Brain pericyte (primary cell): ENCODE results near the gene BICRAL.
A peak's percentile ranks its signal among the peaks of the same experiment; 100 is the strongest.
"Not testable (repeated sequence)": the region's sequence is repeated elsewhere in the genome, so short reads cannot be mapped to it uniquely, and the experiment has no call there.

Experiments
- DNase-seq: peaks from one replicate; pipeline ENCODE4 v3.0.0-alpha.2; 2012; ENCODE audit warnings: low read depth, low spot score

The BICRAL gene

GRCh38 chr6:42834056-42834455 lies 52.2 kb downstream of the BICRAL start:
- no peak for DNase-seq

GRCh38 chr6:42841844-42842584 lies 60.2 kb downstream of the BICRAL start:
- DNase-seq = no peak

DNA sequence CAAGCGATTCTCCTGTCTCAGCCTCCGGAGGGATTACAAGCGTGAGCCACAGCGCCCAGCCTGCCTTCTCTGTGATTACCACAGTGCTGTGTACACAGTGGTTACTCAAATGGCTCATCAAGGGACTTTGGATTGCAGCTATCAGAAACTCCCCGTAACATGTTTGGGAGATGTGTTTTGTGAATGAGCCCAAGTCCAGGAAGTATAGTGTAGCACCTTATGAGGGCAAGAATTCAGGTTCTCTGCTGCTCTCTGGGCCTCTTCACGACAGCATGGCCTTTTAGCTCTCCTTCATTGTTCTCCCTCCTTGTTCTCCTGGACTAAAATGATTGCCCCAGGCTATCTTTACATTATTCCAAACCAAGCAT lies 63.5 kb downstream of the BICRAL start:
- no peak for DNase-seq

DNA sequence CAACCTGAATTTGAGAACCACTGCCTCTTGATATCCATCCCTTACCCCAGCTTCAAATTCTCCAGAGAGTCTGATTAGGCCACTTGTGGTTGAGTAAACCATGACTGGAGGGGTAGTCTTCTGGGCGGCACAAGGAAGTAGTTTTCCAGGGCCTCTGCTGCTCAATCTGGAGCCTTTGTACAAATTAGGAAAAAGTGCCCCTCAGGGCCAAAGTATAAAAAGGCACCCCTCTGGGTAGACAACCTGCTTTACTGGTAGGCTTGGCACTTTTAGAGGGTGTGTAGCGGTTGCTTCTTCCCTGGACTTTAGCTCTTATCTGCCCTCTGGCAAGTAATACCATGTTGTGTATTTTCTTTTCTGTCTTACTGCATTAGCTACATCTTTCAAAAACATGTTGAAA lies 64.7 kb downstream of the BICRAL start:
- no peak for DNase-seq

- DNase-seq = no peak
Measured at GRCh38 chr6:42848700-42849099, 66.8 kb downstream of the BICRAL start.

- no peak for DNase-seq
Measured at GRCh38 chr6:42851599-42851998, 69.7 kb downstream of the BICRAL start.

- DNase-seq = no peak
Measured at GRCh38 chr6:42860036-42860435, 78.2 kb downstream of the BICRAL start.

DNA sequence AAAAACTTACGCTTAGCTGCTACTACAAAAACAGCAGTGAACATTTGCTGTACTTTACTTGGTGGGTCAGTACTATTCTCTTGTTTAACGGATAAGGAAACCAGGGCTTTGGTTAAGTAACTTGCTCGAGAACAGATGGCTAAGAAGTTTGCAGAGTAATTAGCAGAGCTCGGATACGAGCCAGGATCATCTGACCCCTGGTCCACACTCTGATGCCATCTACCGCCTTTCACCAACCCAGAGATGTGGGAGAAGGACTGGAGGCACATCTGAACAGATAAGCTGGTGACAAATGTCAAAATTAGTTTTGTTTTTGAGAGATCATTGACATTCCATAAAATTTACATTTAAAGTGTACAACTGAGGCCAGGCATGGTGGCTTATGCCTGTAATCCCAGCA lies 78.6 kb downstream of the BICRAL start:
- no peak for DNase-seq

- DNase-seq = no peak
Measured at GRCh38 chr6:42864602-42865001, 82.8 kb downstream of the BICRAL start.

DNA sequence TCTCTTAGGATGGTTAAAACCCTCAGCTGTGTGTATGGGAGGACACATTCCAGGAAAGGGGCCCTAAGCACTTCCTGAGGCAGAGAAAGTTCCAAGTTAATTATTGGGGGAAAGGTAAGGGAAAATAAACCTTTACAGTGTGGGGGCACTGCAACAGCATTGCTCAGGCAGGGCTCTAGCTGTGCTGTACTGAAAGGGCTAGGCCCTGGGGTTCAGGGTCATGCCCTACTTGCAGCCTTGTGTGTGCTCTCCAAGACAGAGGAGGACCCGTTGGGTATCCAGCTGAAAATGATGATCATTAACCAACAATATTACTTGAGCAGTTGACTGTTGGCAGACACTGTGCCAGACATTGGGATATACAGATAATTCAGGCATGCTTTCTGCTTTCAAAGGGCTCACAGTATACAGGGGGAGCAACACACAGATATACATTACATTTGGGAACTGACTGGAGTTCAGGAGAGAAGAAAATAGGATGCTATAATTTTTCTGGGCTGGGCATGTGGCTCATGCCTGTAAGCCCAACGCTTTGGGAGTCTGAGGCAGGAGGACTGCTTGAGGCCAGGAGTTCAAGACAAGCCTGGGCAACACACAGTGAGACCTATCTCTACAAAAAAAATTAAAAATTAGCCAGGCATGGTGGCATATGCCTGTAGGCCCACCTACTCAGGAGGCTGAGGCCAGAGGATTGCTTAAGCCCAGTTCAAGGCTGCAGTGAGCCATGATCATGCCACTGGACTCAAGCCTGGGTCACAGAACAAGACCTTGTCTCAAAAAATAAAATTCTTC lies 88.5 kb downstream of the BICRAL start:
- no peak for DNase-seq

- no peak for DNase-seq
Measured at GRCh38 chr6:42871711-42872110, 89.9 kb downstream of the BICRAL start.

DNA sequence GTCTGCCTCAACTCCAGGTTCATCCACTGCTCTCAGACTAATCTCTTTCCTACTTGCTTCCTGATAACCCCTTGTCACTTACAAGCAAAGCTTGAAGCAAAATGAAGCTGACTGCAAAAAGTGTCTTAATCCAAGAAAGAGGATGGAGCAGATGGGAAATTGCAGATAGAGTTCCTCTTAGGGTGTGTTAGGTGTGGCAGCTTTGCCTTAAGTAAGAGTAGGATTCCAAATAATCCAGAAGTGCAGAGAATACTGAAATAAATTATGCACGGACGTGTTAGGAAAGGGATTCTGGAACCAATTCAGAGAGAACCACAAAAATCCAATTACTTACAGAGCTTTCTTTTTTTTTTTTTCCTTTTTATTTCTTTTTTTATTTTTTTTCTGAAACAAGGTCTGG lies 91.5 kb downstream of the BICRAL start:
- no peak for DNase-seq

- no peak for DNase-seq
Measured at GRCh38 chr6:42877695-42878094, 95.8 kb downstream of the BICRAL start.

GRCh38 chr6:42879372-42880239 lies 97.8 kb downstream of the BICRAL start, which contains the start of gene RPL7L1:
Gene RPL7L1, plus strand, starts transcription at chr6:42879616. Its CDS starts 295 bp downstream, at chr6:42879911.
- peak; percentile 60 for DNase-seq

DNA sequence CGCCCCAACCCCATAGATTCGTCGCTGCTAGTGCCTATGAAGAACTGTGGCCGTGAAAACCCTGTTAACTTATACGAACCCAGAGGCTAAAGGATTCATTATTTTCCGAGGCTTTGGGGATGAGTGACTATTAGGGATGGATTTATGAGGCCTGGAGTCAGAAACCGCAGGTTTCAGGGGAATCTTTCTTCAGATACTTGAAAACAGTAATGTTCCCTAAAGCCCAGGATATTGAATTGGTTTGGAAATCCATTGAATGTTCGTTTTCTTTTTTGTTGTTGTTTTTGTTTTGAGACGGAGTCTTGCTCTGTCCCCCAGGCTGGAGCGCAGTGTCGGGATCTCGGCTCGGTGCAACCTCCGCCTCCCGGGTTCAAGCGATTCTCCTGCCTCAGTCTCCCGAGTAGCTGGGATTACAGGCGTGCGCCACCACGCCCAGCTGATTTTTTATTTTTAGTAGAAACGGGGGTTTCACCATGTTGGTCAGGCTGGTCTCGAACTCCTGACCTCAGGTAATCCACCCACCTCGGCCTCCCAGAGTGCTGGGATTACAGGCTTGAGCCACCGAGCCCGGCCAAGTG lies 98.5 kb downstream of the BICRAL start:
- not testable (repeated sequence) for DNase-seq

DNA sequence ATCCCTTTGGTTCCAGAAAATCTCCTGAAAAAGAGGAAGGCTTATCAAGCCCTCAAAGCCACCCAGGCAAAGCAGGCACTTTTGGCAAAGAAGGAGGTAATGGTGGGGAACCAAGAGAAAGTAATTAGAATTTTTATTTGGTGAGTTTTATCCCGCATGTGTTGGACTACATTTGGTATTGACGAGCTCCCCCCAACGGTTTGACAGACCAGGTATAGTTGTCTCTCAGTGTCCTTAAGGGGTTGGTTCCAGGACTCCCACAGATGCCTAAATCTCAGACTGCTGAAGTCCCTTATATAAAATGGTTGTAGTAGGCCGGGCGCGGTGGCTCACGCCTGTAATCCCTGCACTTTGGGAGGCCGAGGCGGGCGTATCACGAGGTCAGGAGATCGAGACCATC lies 99.0 kb downstream of the BICRAL start:
- not testable (repeated sequence) for DNase-seq

DNA sequence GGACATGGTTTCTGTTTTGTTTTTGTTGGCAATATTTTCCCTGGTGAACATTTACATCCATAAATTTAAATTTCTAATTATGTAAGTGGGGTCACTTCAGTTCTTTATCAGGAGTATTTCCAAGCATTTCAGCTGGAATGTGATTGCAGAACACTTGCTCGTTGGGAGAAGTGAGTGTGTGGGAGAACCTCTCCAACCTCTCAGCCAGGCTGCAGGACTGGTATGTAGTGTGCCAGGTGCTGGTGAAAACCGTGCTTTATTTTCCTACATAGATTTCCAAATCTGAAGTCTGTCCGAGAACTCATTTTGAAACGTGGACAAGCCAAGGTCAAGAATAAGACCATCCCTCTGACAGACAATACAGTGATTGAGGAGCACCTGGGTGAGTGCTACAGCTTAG lies 103.8 kb downstream of the BICRAL start:
- DNase-seq = no peak

DNA sequence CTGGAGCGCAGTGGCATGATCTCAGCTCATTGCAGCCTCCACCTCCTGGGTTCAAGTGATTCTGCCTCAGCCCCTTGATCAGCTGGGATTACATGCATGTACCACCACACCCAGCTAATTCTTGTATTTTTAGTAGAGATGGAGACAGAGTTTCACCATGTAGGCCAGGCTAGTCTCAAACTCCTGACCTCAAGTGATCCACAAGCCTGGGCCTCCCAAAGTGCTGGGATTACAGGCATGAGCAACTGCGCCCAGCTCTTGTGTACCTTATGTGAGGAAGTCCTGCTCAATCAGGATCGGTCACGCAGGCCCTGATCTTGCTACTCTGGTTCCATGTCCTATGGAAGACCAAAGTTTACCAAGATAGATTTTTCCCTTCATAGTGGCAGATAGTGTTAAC lies 106.3 kb downstream of the BICRAL start:
- DNase-seq = not testable (repeated sequence)

GRCh38 chr6:42889815-42890214 lies 108.0 kb downstream of the BICRAL start:
- DNase-seq = no peak

GRCh38 chr6:42890311-42891198 lies 108.7 kb downstream of the BICRAL start:
- peak; percentile 82 for DNase-seq
